SK-N-SH treated with all-trans-retinoic acid at 6 μM for 48 hours (cell line): ENCODE data around the gene ATRN.

Experiments used
- ATAC-seq: fragments of 200-7000 bp; cut with Tn5 transposase; 3 replicates; pipeline ENCODE4 v1.9.1; 2020; ENCODE audit warnings: mild to moderate bottlenecking, moderate library complexity
- ARNTL ChIP-seq: fragments of 450-650 bp; formaldehyde crosslinking; IDR thresholded peaks from 2 replicates; pipeline ENCODE4 v1.5.0; 2020; ENCODE audit warnings: low read depth, mild to moderate bottlenecking, moderate library complexity, borderline replicate concordance
- BACH2 ChIP-seq: fragments of 250-450 bp; sonication (Bioruptor Pico); IDR thresholded peaks from 2 replicates; pipeline ENCODE4 v1.9.0; 2021; ENCODE audit warnings: mild to moderate bottlenecking, borderline replicate concordance
- CSDC2 ChIP-seq: fragments of 250-450 bp; sonication (Bioruptor Pico); IDR thresholded peaks from 2 replicates; pipeline ENCODE4 v1.5.0; 2020; ENCODE audit warnings: mild to moderate bottlenecking, moderate library complexity
- OSR1 ChIP-seq: fragments of 250-450 bp; sonication (Bioruptor Pico); IDR thresholded peaks from 2 replicates; pipeline ENCODE4 v1.8.0; 2022; ENCODE audit warnings: moderate library complexity, mild to moderate bottlenecking, inconsistent platforms
- PPARA ChIP-seq: fragments of 250-450 bp; sonication (Bioruptor Pico); IDR thresholded peaks from 2 replicates; pipeline ENCODE4 v1.5.0; 2020; ENCODE audit warnings: mild to moderate bottlenecking, borderline replicate concordance
- RARB ChIP-seq: fragments of 250-450 bp; sonication (Bioruptor Pico); IDR thresholded peaks from 2 replicates; pipeline ENCODE4 v1.8.0; 2021; ENCODE audit warnings: mild to moderate bottlenecking, moderate library complexity
- TCF4 ChIP-seq: fragments of 250-450 bp; sonication (Bioruptor Pico); IDR thresholded peaks from 2 replicates; pipeline ENCODE4 v1.8.0; 2021; ENCODE audit warnings: mild to moderate bottlenecking, moderate library complexity, borderline replicate concordance
- TOX ChIP-seq: fragments of 250-450 bp; sonication (Bioruptor Pico); IDR thresholded peaks from 2 replicates; pipeline ENCODE4 v1.8.0; 2021; ENCODE audit warnings: mild to moderate bottlenecking, moderate library complexity, borderline replicate concordance
- ZC3H10 ChIP-seq: fragments of 250-450 bp; sonication (Bioruptor Pico); IDR thresholded peaks from 2 replicates; pipeline ENCODE4 v1.5.1; 2021; ENCODE audit warnings: mild to moderate bottlenecking, moderate library complexity
- ZFP3 ChIP-seq: fragments of 250-450 bp; sonication (Bioruptor Pico); IDR thresholded peaks from 2 replicates; pipeline ENCODE4 v1.5.0; 2020; ENCODE audit warnings: mild to moderate bottlenecking, moderate library complexity
- ZFP30 ChIP-seq: fragments of 450-650 bp; formaldehyde crosslinking; IDR thresholded peaks from 2 replicates; pipeline ENCODE4 v1.5.0; 2022; ENCODE audit warnings: mild to moderate bottlenecking, moderate library complexity
- ZNF565 ChIP-seq: fragments of 450-650 bp; formaldehyde crosslinking; conservative IDR thresholded peaks from 2 replicates; pipeline ENCODE4 v1.5.0; 2020; ENCODE audit warnings: low read depth, mild to moderate bottlenecking, moderate library complexity
- ZNF70 ChIP-seq: fragments of 450-650 bp; formaldehyde crosslinking; IDR thresholded peaks from 2 replicates; pipeline ENCODE4 v1.5.0; 2020; ENCODE audit warnings: mild to moderate bottlenecking, moderate library complexity
- ZNF8 ChIP-seq: fragments of 450-650 bp; formaldehyde crosslinking; IDR thresholded peaks from 2 replicates; pipeline ENCODE4 v1.5.0; 2020; ENCODE audit warnings: mild to moderate bottlenecking, moderate library complexity
- TF ChIP-seq, protein P1 (sequence below): fragments of 250-450 bp; sonication (Bioruptor Pico); IDR thresholded peaks from 2 replicates; pipeline ENCODE4 v1.8.0; 2021; ENCODE audit warnings: low read depth, mild to moderate bottlenecking, moderate library complexity, borderline replicate concordance
- TF ChIP-seq, protein P2 (sequence below): fragments of 250-450 bp; sonication (Bioruptor Pico); IDR thresholded peaks from 2 replicates; pipeline ENCODE4 v1.5.0; 2020; ENCODE audit warnings: mild to moderate bottlenecking, moderate library complexity
- TF ChIP-seq, protein P3 (sequence below): fragments of 250-450 bp; sonication (Bioruptor Pico); IDR thresholded peaks from 2 replicates; pipeline ENCODE4 v1.8.0; 2020; ENCODE audit warnings: mild to moderate bottlenecking, moderate library complexity, borderline replicate concordance
- TF ChIP-seq, protein P4 (sequence below): fragments of 250-450 bp; sonication (Bioruptor Pico); IDR thresholded peaks from 2 replicates; pipeline ENCODE4 v1.5.1; 2020; ENCODE audit warnings: low read depth, mild to moderate bottlenecking, moderate library complexity
- TF ChIP-seq, protein P5 (sequence below): fragments of 250-450 bp; sonication (Bioruptor Pico); IDR thresholded peaks from 2 replicates; pipeline ENCODE4 v1.5.1; 2021; ENCODE audit warnings: mild to moderate bottlenecking, moderate library complexity

Gene ATRN

DNA sequence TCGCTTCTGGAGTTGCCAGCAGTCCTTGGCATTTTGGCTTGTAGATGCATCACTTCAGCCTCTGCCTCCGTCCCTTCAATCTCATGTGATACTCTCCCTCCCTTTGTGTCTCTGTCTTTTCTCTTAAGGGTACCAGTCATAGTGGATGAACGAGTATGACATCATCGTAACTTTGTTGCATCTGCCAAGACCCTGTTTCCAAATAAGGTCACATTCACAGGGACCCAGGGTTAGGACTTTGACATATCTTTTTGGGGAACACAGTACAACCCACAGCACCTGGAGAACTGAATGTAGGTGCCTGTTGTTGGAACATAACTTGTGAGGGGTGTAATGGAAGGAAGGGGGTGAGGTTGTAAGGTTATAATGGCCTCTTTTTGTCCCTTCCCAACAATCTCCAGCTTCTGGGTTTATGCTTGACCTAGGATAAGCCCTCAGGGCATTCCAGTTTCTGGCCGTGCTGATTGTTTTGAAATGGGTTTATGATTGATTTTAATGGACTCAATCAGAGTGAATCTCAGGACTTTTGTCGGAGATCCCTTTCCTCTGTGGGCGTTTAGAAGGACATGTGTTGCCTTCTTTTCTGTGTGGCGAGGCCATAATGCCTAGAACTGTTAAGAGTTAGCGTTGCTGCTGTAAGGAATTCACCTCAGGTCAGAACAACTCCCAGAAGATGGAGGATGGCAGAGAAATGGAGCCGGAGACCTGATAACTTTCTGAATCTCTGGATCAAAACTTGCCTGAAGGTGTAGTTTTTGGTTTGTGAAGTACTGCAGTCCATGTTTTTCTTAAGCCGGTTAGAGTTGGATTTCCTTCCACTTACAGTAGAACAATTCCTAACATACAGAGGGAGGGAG is 9.2 kb downstream of the ATRN start:
- TF ChIP-seq ZFP3 (CRISPR knock-in tag) (no peak), ZFP30 (CRISPR knock-in tag) (no peak), ZNF565 (CRISPR knock-in tag) (no peak), CSDC2 (CRISPR knock-in tag) (no peak)
- TF ChIP-seq, protein P1, sequence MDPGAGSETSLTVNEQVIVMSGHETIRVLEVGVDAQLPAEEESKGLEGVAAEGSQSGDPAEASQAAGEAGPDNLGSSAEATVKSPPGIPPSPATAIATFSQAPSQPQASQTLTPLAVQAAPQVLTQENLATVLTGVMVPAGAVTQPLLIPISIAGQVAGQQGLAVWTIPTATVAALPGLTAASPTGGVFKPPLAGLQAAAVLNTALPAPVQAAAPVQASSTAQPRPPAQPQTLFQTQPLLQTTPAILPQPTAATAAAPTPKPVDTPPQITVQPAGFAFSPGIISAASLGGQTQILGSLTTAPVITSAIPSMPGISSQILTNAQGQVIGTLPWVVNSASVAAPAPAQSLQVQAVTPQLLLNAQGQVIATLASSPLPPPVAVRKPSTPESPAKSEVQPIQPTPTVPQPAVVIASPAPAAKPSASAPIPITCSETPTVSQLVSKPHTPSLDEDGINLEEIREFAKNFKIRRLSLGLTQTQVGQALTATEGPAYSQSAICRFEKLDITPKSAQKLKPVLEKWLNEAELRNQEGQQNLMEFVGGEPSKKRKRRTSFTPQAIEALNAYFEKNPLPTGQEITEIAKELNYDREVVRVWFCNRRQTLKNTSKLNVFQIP = no peak
- no peak for ATAC-seq

DNA sequence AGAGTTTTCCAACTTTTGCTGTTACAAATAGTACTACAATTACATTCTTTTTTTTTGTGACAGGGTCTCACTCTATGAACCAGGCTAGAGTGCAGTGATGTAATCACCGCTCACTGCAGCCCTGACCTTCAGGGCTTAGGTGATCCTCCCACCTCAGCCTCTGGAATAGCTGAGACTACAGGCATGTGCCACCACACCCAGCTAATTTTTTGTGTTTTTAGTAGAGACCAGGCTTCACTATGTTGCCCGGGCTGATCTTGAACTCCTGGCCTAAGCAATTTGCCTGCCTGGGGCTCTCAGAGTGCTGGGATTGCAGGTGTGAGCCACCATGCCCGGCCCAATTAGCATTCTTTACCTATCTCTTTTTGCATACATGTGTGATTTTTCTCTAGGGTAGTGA is 12.5 kb downstream of the ATRN start:
- TF ChIP-seq ZC3H10 (CRISPR knock-in tag) = no peak
- no peak for TF ChIP-seq CSDC2 (CRISPR knock-in tag)
- no peak for TF ChIP-seq BACH2 (CRISPR knock-in tag)
- TF ChIP-seq TOX (CRISPR knock-in tag) = no peak
- TF ChIP-seq ZFP30 (CRISPR knock-in tag) = no peak
- TF ChIP-seq PPARA = no peak
- TF ChIP-seq ZFP3 (CRISPR knock-in tag) = no peak
- TF ChIP-seq, protein P2, sequence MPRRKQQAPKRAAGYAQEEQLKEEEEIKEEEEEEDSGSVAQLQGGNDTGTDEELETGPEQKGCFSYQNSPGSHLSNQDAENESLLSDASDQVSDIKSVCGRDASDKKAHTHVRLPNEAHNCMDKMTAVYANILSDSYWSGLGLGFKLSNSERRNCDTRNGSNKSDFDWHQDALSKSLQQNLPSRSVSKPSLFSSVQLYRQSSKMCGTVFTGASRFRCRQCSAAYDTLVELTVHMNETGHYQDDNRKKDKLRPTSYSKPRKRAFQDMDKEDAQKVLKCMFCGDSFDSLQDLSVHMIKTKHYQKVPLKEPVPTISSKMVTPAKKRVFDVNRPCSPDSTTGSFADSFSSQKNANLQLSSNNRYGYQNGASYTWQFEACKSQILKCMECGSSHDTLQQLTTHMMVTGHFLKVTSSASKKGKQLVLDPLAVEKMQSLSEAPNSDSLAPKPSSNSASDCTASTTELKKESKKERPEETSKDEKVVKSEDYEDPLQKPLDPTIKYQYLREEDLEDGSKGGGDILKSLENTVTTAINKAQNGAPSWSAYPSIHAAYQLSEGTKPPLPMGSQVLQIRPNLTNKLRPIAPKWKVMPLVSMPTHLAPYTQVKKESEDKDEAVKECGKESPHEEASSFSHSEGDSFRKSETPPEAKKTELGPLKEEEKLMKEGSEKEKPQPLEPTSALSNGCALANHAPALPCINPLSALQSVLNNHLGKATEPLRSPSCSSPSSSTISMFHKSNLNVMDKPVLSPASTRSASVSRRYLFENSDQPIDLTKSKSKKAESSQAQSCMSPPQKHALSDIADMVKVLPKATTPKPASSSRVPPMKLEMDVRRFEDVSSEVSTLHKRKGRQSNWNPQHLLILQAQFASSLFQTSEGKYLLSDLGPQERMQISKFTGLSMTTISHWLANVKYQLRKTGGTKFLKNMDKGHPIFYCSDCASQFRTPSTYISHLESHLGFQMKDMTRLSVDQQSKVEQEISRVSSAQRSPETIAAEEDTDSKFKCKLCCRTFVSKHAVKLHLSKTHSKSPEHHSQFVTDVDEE (CRISPR knock-in tag) = no peak
- TF ChIP-seq TCF4 = no peak
- TF ChIP-seq ARNTL (CRISPR knock-in tag) = no peak
- TF ChIP-seq, protein P3, sequence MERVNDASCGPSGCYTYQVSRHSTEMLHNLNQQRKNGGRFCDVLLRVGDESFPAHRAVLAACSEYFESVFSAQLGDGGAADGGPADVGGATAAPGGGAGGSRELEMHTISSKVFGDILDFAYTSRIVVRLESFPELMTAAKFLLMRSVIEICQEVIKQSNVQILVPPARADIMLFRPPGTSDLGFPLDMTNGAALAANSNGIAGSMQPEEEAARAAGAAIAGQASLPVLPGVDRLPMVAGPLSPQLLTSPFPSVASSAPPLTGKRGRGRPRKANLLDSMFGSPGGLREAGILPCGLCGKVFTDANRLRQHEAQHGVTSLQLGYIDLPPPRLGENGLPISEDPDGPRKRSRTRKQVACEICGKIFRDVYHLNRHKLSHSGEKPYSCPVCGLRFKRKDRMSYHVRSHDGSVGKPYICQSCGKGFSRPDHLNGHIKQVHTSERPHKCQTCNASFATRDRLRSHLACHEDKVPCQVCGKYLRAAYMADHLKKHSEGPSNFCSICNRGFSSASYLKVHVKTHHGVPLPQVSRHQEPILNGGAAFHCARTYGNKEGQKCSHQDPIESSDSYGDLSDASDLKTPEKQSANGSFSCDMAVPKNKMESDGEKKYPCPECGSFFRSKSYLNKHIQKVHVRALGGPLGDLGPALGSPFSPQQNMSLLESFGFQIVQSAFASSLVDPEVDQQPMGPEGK (CRISPR knock-in tag) = no peak
- TF ChIP-seq, protein P4, sequence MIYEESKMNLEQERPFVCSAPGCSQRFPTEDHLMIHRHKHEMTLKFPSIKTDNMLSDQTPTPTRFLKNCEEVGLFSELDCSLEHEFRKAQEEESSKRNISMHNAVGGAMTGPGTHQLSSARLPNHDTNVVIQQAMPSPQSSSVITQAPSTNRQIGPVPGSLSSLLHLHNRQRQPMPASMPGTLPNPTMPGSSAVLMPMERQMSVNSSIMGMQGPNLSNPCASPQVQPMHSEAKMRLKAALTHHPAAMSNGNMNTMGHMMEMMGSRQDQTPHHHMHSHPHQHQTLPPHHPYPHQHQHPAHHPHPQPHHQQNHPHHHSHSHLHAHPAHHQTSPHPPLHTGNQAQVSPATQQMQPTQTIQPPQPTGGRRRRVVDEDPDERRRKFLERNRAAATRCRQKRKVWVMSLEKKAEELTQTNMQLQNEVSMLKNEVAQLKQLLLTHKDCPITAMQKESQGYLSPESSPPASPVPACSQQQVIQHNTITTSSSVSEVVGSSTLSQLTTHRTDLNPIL (CRISPR knock-in tag) = no peak
- no peak for TF ChIP-seq ZNF8 (CRISPR knock-in tag)
- TF ChIP-seq OSR1 = no peak
- TF ChIP-seq RARB (CRISPR knock-in tag) = no peak
- TF ChIP-seq, protein P5, sequence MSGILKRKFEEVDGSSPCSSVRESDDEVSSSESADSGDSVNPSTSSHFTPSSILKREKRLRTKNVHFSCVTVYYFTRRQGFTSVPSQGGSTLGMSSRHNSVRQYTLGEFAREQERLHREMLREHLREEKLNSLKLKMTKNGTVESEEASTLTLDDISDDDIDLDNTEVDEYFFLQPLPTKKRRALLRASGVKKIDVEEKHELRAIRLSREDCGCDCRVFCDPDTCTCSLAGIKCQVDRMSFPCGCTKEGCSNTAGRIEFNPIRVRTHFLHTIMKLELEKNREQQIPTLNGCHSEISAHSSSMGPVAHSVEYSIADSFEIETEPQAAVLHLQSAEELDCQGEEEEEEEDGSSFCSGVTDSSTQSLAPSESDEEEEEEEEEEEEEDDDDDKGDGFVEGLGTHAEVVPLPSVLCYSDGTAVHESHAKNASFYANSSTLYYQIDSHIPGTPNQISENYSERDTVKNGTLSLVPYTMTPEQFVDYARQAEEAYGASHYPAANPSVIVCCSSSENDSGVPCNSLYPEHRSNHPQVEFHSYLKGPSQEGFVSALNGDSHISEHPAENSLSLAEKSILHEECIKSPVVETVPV = no peak
- TF ChIP-seq, protein P1 = no peak
- no peak for TF ChIP-seq ZNF70
- no peak for ATAC-seq
